Ovary (tissue), 9 donors: Measurements from ENCODE around the gene VPS4A. TPM values are rescaled to one million over a fixed set of nuclear protein-coding genes. Genes with fewer than 3 reads are reported as not detected.
"Not testable (repeated sequence)": the region's sequence is repeated elsewhere in the genome, so short reads cannot be mapped to it uniquely, and the experiment has no call there.

Experiments used
- DNase-seq, 5 donors: peaks; one replicate each; pipeline ENCODE4 v3.0.0-alpha.2; 2019 to 2020
- H3K27ac ChIP-seq, 2 donors: fragments of 200-600 bp; one replicate each; pipeline versions ENCODE4 v1.5.1 to v1.8.0; 2019 to 2022
- H3K27me3 ChIP-seq: fragments of 200-600 bp; one replicate; pipeline ENCODE4 v1.8.0; 2022
- H3K36me3 ChIP-seq: fragments of 200-600 bp; sonication (generic); one replicate; pipeline ENCODE4 v1.5.1; 2019
- H3K4me1 ChIP-seq: one replicate; pipeline ENCODE4 v1.8.1; 2013; ENCODE audit warnings: mild to moderate bottlenecking, moderate library complexity; ENCODE audit not compliant: insufficient read depth
- H3K4me3 ChIP-seq: fragments of 200-600 bp; sonication (generic); one replicate; pipeline ENCODE4 v1.5.1; 2017
- H3K9me3 ChIP-seq, 2 donors: fragments of 200-600 bp in 1 of 2; sonication (generic) in 1 of 2; one replicate each; pipeline versions ENCODE4 v1.5.1 to v1.8.1; 2013 to 2019; ENCODE audit warnings: mild to moderate bottlenecking in 1 of 2, moderate library complexity in 1 of 2
- EP300 ChIP-seq: sonication (generic); formaldehyde crosslinking; IDR thresholded peaks from one replicate; pipeline ENCODE4 v1.6.1; 2017; ENCODE audit warnings: antibody characterized with exemption
- POLR2A ChIP-seq: fragments of 450-650 bp; IDR thresholded peaks from one replicate; pipeline ENCODE4 v1.6.1; 2017; ENCODE audit warnings: antibody characterized with exemption, mild to moderate bottlenecking, moderate library complexity
- WGBS, 3 donors: extraction: QIAGEN DNeasy Blood & Tissue Kit in 1 of 3; methylation state at CpG; one replicate each; pipeline versions ENCODE4 v1.1.5 to v1.1.7; 2013 to 2017; 5-methylcytosine and 5-hydroxymethylcytosine counted together
- intact Hi-C, 4 donors: fragments of 100-400 bp; cut with DNase I; formaldehyde crosslinking; loops; one replicate each; pipeline versions ENCODE4 v1.11.0 to v1.15.1; 2022 to 2023
- polyA plus RNA-seq, 2 donors: library from polyadenylated mRNA; stranded (reverse); fragments of 200-250 nt in 1 of 2; fragments of 350-450 nt in 1 of 2; fragmentation: Illumina TruSeq in 1 of 2; extraction: RNeasy Lipid Tissue Mini Kit (QIAGEN cat#74804) in 1 of 2; gene quantifications; one replicate each; pipeline ENCODE4 v1.2.3, GENCODE V29; 2013 to 2014
- total RNA-seq, 7 donors: library from RNA; depleted of rRNA in 2 of 7; stranded (reverse); fragments of >200 nt in 2 of 7; fragmentation: NEBNext Ultra II Directional in 3 of 7; extraction: Animal tissue kit (Norgen Biotek cat#: 25700) in 3 of 7; gene quantifications; one replicate each; pipeline versions ENCODE4 v1.1.0 to v1.2.4, GENCODE V29; 2016 to 2023
- TF ChIP-seq, protein P1 (sequence below), 3 donors: fragments of 450-650 bp in 2 of 3; fragments of 200-600 bp in 1 of 3; IDR thresholded peaks; one replicate each; pipeline versions ENCODE4 v1.5.1 to v1.8.0; 2016 to 2022; ENCODE audit warnings: antibody characterized with exemption in 3 of 3, mild to moderate bottlenecking in 1 of 3
- donor health status: DM: no; HTN: no; CAD: no; lungs with moderate emphysema.
- donor health status: DM: no; HTN: no; CAD: no.
- donor health status: Bipolar disorder and iron deficiency.
- donor health status: DM: yes; HTN: yes; CAD: no.
- donor health status: DM: no; HTN: no; CAD: no.
- donor health status: DM: yes; HTN: yes; CAD: no.

The VPS4A gene
- total and polyA plus RNA-seq, 9 donors: 18.3 to 34.1 (median 29.1) TPM

DNA sequence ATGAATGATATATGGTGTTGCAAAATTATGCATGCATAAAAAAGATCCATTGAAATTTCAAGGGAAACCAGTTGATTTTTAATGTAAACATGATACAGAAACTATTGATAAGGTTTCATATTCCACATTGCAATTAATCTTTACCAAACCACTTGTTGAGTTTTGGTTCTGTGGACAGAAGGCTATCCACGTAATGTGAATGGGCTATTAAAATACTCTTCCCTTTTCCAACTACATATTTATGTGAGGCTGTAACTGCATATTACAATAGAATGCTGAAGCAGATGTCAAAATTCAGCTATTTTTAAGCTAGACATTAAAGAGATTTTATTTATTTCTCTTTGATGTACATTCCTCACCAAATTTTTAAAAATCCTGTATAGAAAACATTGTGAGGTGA is 33.7 kb upstream of the VPS4A start:
- no peaks in the 10 kb centered on the region for H3K27me3 ChIP-seq
- no peak overlapping the region for H3K4me3 ChIP-seq
- peaks cover 2% of the 10 kb centered on the region for H3K4me1 ChIP-seq
- no peaks in the 10 kb centered on the region for H3K36me3 ChIP-seq
- no peak overlapping the region for H3K27ac ChIP-seq
- intact Hi-C loops: no loop called here
- WGBS, 3 donors: 65 to 78% (median 71%) methylated on average over 1 of the region's 1 CpG
- TF ChIP-seq, protein P1, sequence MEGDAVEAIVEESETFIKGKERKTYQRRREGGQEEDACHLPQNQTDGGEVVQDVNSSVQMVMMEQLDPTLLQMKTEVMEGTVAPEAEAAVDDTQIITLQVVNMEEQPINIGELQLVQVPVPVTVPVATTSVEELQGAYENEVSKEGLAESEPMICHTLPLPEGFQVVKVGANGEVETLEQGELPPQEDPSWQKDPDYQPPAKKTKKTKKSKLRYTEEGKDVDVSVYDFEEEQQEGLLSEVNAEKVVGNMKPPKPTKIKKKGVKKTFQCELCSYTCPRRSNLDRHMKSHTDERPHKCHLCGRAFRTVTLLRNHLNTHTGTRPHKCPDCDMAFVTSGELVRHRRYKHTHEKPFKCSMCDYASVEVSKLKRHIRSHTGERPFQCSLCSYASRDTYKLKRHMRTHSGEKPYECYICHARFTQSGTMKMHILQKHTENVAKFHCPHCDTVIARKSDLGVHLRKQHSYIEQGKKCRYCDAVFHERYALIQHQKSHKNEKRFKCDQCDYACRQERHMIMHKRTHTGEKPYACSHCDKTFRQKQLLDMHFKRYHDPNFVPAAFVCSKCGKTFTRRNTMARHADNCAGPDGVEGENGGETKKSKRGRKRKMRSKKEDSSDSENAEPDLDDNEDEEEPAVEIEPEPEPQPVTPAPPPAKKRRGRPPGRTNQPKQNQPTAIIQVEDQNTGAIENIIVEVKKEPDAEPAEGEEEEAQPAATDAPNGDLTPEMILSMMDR (IDR thresholded peaks at IDR 0.05): no peak
- TF ChIP-seq EP300: no peak
- H3K9me3 ChIP-seq: no peaks in the 10 kb centered on the region
- DNase-seq: no peak

DNA sequence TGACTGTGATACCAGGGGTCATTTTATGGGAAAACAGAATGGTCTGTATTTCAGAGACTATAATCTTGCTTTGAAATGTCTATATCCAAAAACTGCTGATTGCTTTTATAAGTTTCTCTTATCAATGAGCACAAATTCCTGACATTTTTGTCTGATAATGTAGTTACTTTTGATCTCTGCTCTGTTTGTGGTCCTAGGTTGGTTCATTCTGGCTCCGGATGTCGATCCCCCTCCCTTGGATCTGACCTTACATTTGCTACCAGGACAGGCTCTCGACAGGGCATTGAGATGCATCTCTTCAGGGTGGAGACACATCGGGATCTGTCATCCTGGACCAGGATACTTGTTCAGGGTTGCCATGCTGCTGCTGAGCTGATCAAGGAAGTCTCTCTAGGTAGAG is 27.3 kb upstream of the VPS4A start:
- Histone ChIP-seq H3K27ac (no peak overlapping the region), H3K4me3 (no peak overlapping the region), H3K4me1 (peaks cover 3% of the 10 kb centered on the region), H3K27me3 (no peaks in the 10 kb centered on the region), H3K9me3 (no peaks in the 10 kb centered on the region), H3K36me3 (no peaks in the 10 kb centered on the region)
- 57 to 74% (median 61%) methylated on average over 4 of the region's 4 CpGs for WGBS, 3 donors
- TF ChIP-seq EP300: no peak
- TF ChIP-seq, protein P1 (IDR thresholded peaks at IDR 0.05): no peak
- TF ChIP-seq POLR2A: no peak
- intact Hi-C loops: no loop called here
- no peak for DNase-seq

DNA sequence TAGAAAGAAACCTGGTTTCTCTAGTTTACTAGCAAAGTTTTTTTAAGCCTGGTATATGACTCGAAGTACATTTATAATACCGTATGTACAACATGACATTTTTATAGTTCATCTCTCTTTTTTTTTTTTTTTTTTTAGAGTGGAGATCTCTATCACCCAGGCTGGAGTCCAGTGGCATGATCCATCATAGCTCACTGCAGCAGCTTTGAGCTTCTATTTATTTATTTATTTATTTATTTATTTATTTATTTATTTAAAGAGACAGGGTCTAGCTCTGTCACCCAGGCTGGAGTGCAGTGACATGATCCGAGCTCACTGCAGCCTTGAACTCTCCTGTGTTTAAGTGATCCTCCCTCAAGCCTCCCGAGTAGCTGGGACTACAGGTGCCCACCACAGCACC is 25.9 kb upstream of the VPS4A start:
- no peak overlapping the region for H3K27ac ChIP-seq
- intact Hi-C loops: loop anchor here in 3 of 4 donors (5.0 kb wide), 2 partner anchors 133 to 138 kb away; no protein-coding TSS in a partner anchor
- no peaks in the 10 kb centered on the region for H3K27me3 ChIP-seq
- no peaks in the 10 kb centered on the region for H3K9me3 ChIP-seq
- peaks cover 3% of the 10 kb centered on the region for H3K4me1 ChIP-seq
- H3K36me3 ChIP-seq: no peaks in the 10 kb centered on the region
- 76 to 79% (median 79%) methylated on average over 4 of the region's 4 CpGs for WGBS, 3 donors
- TF ChIP-seq, protein P1 (IDR thresholded peaks at IDR 0.05): no peak
- no peak for TF ChIP-seq POLR2A
- TF ChIP-seq EP300: no peak
- DNase-seq: no peak
- no peak overlapping the region for H3K4me3 ChIP-seq

DNA sequence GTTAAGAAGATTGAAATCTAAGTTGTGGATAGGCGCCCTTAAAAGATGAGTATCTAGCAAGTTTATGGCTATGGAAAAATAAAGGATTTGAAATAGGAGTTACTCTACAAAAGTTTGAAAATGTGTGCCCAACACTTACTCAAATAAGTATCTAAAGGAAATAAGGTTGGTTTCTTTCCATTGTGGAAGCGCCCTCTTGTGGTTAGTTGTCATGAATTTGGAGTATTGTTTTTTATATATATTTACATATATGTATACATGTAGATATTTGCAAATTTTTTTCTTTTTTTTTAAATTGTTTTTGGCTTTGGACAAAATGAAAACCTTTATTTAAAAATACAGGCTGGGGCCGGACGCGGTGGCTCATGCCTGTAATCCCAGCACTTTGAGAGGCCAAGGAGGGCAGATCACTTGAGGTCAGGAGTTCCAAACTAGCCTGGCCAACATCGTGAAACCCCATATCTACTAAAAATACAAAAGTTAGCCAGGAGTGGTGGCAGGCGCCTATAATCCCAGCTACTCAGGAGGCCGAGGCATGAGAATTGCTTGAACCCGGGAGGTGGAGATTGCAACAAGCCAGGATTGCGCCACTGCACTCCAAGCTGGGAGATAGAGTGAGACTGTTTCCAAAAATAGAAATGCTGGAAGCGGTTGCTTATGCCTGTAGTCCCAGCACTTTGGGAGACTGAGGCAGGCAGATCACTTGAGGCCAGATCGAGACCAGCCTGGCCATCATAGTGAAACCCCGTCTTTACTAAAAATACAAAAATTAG is 24.0 kb upstream of the VPS4A start:
- no peaks in the 10 kb centered on the region for H3K27me3 ChIP-seq
- TF ChIP-seq POLR2A (no peak), EP300 (no peak)
- TF ChIP-seq, protein P1 (IDR thresholded peaks at IDR 0.05): peak; percentile 39 to 66 (median 43)
- H3K9me3 ChIP-seq: no peaks in the 10 kb centered on the region
- WGBS, 3 donors: 34 to 45% (median 42%) methylated on average over 13 of the region's 13 CpGs
- H3K4me1 ChIP-seq: peaks cover 3% of the 10 kb centered on the region
- peak in 3 of 5 donors; percentile 44 to 74 (median 44) for DNase-seq
- no peak overlapping the region for H3K27ac ChIP-seq
- intact Hi-C loops: loop anchor here (2.0 to 5.0 kb wide), 3 partner anchors 135 to 140 kb away; no protein-coding TSS in a partner anchor
- no peak overlapping the region for H3K4me3 ChIP-seq
- H3K36me3 ChIP-seq: no peaks in the 10 kb centered on the region

- WGBS, 3 donors: 87 to 94% (median 94%) methylated on average over 9 of the region's 9 CpGs
- H3K9me3 ChIP-seq, H3K27me3 ChIP-seq, H3K4me3 ChIP-seq, DNase-seq, H3K4me1 ChIP-seq, H3K27ac ChIP-seq, H3K36me3 ChIP-seq: not testable (repeated sequence)
- intact Hi-C loops: loop anchor here in 2 of 4 donors (5.0 to 10.0 kb wide), 2 partner anchors 129 to 417 kb away; no protein-coding TSS in a partner anchor
Measured at GRCh38 chr16:69291657-69292056, 19.5 kb upstream of the VPS4A start.
